Muscle of arm (tissue), 12 donors: Measurements from ENCODE around the gene DPEP1. TPM values are rescaled to one million over a fixed set of nuclear protein-coding genes. Genes with fewer than 3 reads are reported as not detected.
"Not testable (repeated sequence)": the region's sequence is repeated elsewhere in the genome, so short reads cannot be mapped to it uniquely, and the experiment has no call there.

Source experiments
- DNase-seq: peaks from one replicate; pipeline ENCODE4 v3.0.0-alpha.2; 2013
- polyA plus RNA-seq, 12 donors: library from polyadenylated mRNA; unstranded; fragments of 120-200 nt; gene quantifications; one replicate each; pipeline ENCODE4 v1.2.1, GENCODE V29; 2013; ENCODE audit not compliant: insufficient read length in 12 of 12

DPEP1 gene
- polyA plus RNA-seq, 12 donors, result 0.30 to 4.1 (median 0.76) TPM; not detected in 2

GRCh38 chr16:89618109-89618998, 4.9 kb downstream of the DPEP1 start:
- DNase-seq, result no peak

GRCh38 chr16:89619840-89620239, 6.4 kb downstream of the DPEP1 start:
- DNase-seq, result no peak

- DNase-seq, result no peak
Measured at GRCh38 chr16:89620406-89620841, 7.0 kb downstream of the DPEP1 start.

GRCh38 chr16:89621136-89621697, 7.8 kb downstream of the DPEP1 start:
- DNase-seq, result no peak

- no peak for DNase-seq
Measured at GRCh38 chr16:89621698-89622409, 8.4 kb downstream of the DPEP1 start.

GRCh38 chr16:89623511-89624261, 10.2 kb downstream of the DPEP1 start:
- DNase-seq, result no peak

GRCh38 chr16:89624777-89625761, 11.6 kb downstream of the DPEP1 start:
- no peak for DNase-seq

- no peak for DNase-seq
Measured at GRCh38 chr16:89629827-89630610, 16.6 kb downstream of the DPEP1 start.

- no peak for DNase-seq
Measured at GRCh38 chr16:89633064-89633631, 19.7 kb downstream of the DPEP1 start.

- not testable (repeated sequence) for DNase-seq
Measured at GRCh38 chr16:89634463-89635385, 21.3 kb downstream of the DPEP1 start.

- no peak for DNase-seq
Measured at GRCh38 chr16:89636663-89637062, 23.2 kb downstream of the DPEP1 start.

- DNase-seq, result no peak
Measured at GRCh38 chr16:89637379-89637778, 23.9 kb downstream of the DPEP1 start.

- DNase-seq, result no peak
Measured at GRCh38 chr16:89638455-89638854, 25.0 kb downstream of the DPEP1 start.

- DNase-seq, result no peak
Measured at GRCh38 chr16:89639385-89639784, 25.9 kb downstream of the DPEP1 start.

- no peak for DNase-seq
Measured at GRCh38 chr16:89641458-89642119, 28.1 kb downstream of the DPEP1 start.

GRCh38 chr16:89642574-89642973, 29.1 kb downstream of the DPEP1 start:
- DNase-seq, result no peak

- no peak for DNase-seq
Measured at GRCh38 chr16:89643769-89644300, 30.4 kb downstream of the DPEP1 start.
